Cardiac muscle cell (in vitro differentiated cells and primary cell): ENCODE data around the gene ERCC3. TPM values are rescaled to one million over a fixed set of nuclear protein-coding genes. Genes with fewer than 3 reads are reported as not detected.

Source experiments
- DNase-seq, 2 donors: peaks; one replicate each; pipeline versions ENCODE4 v3.0.0 to v3.0.0-alpha.2; 2010 to 2017; ENCODE audit warnings: low read depth in 1 of 2, low spot score in 1 of 2
- H3K27ac ChIP-seq: fragments of 200-600 bp; sonication (generic); 2 replicates; pipeline ENCODE4 v1.5.1; 2016
- H3K27me3 ChIP-seq: fragments of 200-600 bp; sonication (generic); 2 replicates; pipeline ENCODE4 v1.6.0; 2016; ENCODE audit warnings: control low read depth
- H3K36me3 ChIP-seq: fragments of 200-600 bp; sonication (generic); 2 replicates; pipeline ENCODE4 v1.5.1; 2016; ENCODE audit warnings: control low read depth
- H3K4me1 ChIP-seq: fragments of 200-600 bp; sonication (generic); 2 replicates; pipeline ENCODE4 v1.8.1; 2017; ENCODE audit warnings: low read depth, mild to moderate bottlenecking, mixed run types
- H3K4me3 ChIP-seq: fragments of 200-600 bp; sonication (generic); 2 replicates; pipeline ENCODE4 v1.5.1; 2016; ENCODE audit warnings: mild to moderate bottlenecking
- H3K9me3 ChIP-seq: fragments of 200-600 bp; sonication (generic); 2 replicates; pipeline ENCODE4 v1.5.1; 2017; ENCODE audit warnings: low read depth, mild to moderate bottlenecking, control low read depth
- polyA plus RNA-seq: library from polyadenylated mRNA; unstranded; fragments of >200 nt; fragmentation: Nextera tagmentation; extraction: Ambion mirVana; gene quantifications from 2 replicates; pipeline ENCODE4 v1.2.1, GENCODE V29; 2016
- total RNA-seq: library from RNA; depleted of rRNA; stranded (reverse); fragments of >200 nt; gene quantifications from 2 replicates; pipeline ENCODE4 v1.2.3, GENCODE V29; 2016
- TF ChIP-seq, protein P1 (sequence below): IDR thresholded peaks from 2 replicates; pipeline ENCODE4 v1.5.1; 2012; ENCODE audit warnings: low read depth, mild to moderate bottlenecking, low read length

ERCC3 gene
- total and polyA plus RNA-seq, 2 experiments from 2014 or later: 46.0 to 54.8 TPM

DNA sequence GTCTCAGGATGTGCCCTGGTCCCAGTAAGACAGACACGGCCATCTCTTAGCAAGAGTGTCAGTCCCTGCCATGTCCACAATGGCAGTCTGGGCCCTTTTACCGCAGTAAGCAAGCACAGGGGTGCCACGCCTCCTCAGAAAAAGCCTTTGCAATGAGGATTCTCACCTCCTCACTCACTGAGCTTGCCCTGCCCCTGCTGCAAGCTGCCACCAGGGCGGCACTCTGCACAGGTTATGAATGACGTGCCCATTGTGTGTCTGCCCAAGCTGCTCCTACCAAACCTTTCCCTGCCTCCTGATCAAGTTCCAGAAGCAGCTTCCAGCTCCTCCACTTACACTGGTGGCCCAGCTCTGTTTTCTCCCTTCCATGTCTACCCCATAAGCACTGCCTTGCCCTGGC is 23.3 kb downstream of the ERCC3 start:
- DNase-seq: no peak
- TF ChIP-seq, protein P1, sequence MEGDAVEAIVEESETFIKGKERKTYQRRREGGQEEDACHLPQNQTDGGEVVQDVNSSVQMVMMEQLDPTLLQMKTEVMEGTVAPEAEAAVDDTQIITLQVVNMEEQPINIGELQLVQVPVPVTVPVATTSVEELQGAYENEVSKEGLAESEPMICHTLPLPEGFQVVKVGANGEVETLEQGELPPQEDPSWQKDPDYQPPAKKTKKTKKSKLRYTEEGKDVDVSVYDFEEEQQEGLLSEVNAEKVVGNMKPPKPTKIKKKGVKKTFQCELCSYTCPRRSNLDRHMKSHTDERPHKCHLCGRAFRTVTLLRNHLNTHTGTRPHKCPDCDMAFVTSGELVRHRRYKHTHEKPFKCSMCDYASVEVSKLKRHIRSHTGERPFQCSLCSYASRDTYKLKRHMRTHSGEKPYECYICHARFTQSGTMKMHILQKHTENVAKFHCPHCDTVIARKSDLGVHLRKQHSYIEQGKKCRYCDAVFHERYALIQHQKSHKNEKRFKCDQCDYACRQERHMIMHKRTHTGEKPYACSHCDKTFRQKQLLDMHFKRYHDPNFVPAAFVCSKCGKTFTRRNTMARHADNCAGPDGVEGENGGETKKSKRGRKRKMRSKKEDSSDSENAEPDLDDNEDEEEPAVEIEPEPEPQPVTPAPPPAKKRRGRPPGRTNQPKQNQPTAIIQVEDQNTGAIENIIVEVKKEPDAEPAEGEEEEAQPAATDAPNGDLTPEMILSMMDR: no peak
- no peaks in the 10 kb centered on the region for H3K9me3 ChIP-seq
- H3K4me1 ChIP-seq: no peaks in the 10 kb centered on the region
- H3K36me3 ChIP-seq: peaks cover 46% of the 10 kb centered on the region
- no peaks in the 10 kb centered on the region for H3K27me3 ChIP-seq
- no peak overlapping the region for H3K4me3 ChIP-seq
- no peak overlapping the region for H3K27ac ChIP-seq

DNA sequence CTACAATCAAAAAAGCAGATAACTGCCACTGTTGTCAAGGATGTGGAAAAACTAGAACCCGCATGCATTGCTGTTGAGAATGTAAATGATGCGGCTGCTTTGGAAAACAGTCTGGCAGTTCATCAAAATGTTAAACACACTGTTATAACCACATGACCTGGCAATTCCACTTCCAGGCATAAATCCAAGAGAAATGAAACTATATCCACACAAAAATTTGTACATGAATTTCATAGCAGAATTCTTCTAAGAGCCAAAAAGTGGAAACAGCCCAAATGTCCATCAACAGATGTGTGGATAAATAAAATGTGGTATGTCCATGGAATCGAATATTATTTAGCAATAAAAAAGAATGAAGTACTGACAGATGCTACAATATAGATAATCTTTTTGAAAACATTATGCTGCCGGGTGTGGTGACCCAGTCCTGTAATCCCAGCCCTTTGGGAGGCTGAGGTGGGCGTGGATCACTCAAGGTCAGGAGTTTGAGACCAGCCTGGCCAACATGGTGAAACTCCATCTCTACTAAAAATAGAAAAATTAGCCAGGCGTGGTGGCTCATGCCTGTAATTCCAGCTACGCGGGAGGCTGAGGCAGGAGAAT is 32.0 kb downstream of the ERCC3 start:
- no peak overlapping the region for H3K27ac ChIP-seq
- no peak overlapping the region for H3K4me3 ChIP-seq
- DNase-seq: peak in 1 of 2 donors; percentile 77
- H3K4me1 ChIP-seq: no peaks in the 10 kb centered on the region
- no peaks in the 10 kb centered on the region for H3K9me3 ChIP-seq
- peaks cover 38% of the 10 kb centered on the region for H3K36me3 ChIP-seq
- no peaks in the 10 kb centered on the region for H3K27me3 ChIP-seq
- TF ChIP-seq, protein P1: no peak

DNA sequence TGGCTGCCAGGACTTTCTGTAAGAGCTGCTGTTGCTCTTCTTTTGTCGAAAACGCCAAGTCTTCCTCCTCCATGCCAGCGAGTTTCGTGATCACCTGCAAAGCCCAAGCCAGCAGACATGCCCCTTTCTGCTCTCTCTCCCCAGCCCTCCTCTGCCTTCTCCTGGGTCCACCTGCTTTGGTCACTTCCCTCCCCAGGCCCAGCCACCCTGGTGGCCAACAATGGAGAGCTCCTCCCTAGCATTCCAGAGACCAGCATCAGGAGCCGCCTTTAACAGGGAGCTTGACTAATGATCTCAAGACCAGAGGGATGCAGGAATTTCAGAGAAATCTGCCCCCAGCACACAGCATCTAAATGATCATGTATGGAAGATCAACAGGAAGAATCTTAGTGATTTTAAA is 34.6 kb downstream of the ERCC3 start:
- TF ChIP-seq, protein P1: no peak
- no peak overlapping the region for H3K4me3 ChIP-seq
- H3K4me1 ChIP-seq: no peaks in the 10 kb centered on the region
- no peaks in the 10 kb centered on the region for H3K27me3 ChIP-seq
- DNase-seq: no peak
- H3K9me3 ChIP-seq: no peaks in the 10 kb centered on the region
- no peak overlapping the region for H3K27ac ChIP-seq
- H3K36me3 ChIP-seq: peaks cover 38% of the 10 kb centered on the region

DNA sequence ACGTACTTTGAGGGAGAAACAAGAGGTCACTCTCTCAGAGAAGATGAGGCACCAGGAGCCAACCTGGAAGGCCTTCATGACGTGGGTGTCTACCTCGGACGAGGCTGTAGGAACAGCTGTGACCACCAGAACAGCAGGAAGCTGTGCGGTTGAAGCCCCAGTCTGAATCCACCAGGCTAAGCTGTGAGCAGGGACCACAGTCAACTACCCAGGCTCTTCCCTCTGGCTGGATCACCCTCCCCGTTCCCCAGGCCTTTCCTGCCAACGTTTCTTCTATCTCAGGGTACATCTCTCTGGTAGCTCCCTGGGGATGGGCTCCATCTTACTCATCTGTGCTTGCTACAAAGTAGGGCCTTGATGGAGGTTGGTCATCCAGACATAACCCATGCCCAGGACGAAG is 37.1 kb downstream of the ERCC3 start:
- no peaks in the 10 kb centered on the region for H3K27me3 ChIP-seq
- H3K27ac ChIP-seq: no peak overlapping the region
- TF ChIP-seq, protein P1: no peak
- peaks cover 38% of the 10 kb centered on the region for H3K36me3 ChIP-seq
- H3K4me1 ChIP-seq: no peaks in the 10 kb centered on the region
- H3K4me3 ChIP-seq: no peak overlapping the region
- DNase-seq: no peak
- H3K9me3 ChIP-seq: no peaks in the 10 kb centered on the region

DNA sequence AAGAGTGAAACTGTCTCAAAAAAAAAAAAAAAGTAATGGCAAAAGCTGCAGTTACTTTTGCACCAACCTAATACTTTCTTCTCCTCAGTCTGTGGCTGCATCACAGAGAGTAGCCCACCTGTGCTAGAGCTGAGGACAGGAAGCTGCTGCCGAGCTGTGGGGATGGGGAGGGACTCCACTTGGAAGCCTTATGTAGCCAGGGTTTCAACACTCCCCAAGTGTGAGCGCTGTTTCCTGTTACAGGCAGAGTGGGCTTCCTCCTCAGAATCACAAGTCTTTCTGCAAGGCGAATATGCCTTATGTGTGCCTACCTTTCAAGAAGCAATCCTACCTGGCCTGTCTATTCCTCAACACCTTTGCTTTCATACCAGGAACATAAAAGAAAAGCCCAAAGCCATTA is 37.6 kb downstream of the ERCC3 start:
- peaks cover 35% of the 10 kb centered on the region for H3K36me3 ChIP-seq
- H3K4me1 ChIP-seq: no peaks in the 10 kb centered on the region
- TF ChIP-seq, protein P1: no peak

DNA sequence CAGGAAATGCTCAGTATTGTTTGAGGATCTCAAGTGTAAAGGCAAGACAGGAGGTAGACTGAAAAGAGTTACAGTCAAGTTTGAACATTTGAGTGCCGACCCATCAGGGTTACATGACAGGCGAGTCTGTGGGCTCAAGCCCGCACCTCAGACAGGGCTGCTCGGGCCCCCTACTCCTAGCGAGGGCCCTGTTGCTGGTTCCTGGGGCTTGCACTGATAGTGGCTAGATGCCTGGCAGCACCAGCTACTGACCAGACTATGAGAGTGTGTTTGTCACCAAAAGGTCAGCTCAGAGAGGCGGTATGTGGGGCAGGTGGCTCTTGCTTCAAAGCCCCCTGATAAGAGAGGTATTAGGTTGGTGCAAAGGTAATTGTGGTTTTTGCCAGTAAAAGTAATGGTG is 38.2 kb downstream of the ERCC3 start:
- DNase-seq: no peak
- no peak overlapping the region for H3K27ac ChIP-seq
- no peaks in the 10 kb centered on the region for H3K4me1 ChIP-seq
- H3K4me3 ChIP-seq: no peak overlapping the region
- no peaks in the 10 kb centered on the region for H3K9me3 ChIP-seq
- TF ChIP-seq, protein P1: no peak
- no peaks in the 10 kb centered on the region for H3K27me3 ChIP-seq
- H3K36me3 ChIP-seq: peaks cover 32% of the 10 kb centered on the region

More for the DNA sequence above, 37.6 kb downstream of the ERCC3 start:
- DNase-seq: no peak
- no peak overlapping the region for H3K4me3 ChIP-seq
- no peak overlapping the region for H3K27ac ChIP-seq
- no peaks in the 10 kb centered on the region for H3K27me3 ChIP-seq
- no peaks in the 10 kb centered on the region for H3K9me3 ChIP-seq
